Ramos (cell line): ENCODE data around the gene C10orf90.

Source experiments
- in situ Hi-C: fragments of 300-500 bp; cut with MboI; formaldehyde crosslinking; loops from one replicate; pipeline ENCODE4 v1.14.3; 2022; ENCODE audit warnings: low sequenced_read_pairs; ENCODE audit not compliant: unreplicated experiment

C10orf90 gene

DNA sequence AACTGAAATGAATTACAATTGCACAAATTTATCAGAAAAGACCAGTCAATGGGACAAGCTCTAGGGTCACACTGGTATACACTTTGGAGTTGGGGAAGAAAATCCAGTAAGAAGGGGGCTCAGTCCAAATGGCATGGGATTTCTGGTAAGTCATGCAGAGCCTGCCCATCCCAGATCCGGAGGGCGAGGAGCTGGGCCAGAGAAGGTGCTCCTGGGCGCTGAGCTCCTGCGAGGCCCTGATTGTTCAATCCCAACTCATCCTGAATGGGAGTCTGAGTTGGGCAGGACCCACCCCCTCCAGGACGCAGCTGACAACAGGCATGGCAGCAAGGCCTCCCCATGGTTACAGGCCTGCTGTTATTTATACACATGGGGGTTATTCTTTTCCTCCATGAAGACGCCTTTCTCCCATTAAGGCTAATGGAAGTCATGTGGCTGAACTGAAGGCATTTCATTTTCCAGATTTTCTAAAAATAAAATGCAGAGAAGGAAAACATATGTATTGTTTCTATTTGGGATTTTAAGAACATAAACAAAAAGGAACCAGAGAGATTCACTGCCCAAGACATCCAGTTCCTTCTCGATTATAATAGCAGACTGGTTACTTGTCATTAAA lies 191.1 kb downstream of the C10orf90 start:
- in situ Hi-C loops = no loop called here

DNA sequence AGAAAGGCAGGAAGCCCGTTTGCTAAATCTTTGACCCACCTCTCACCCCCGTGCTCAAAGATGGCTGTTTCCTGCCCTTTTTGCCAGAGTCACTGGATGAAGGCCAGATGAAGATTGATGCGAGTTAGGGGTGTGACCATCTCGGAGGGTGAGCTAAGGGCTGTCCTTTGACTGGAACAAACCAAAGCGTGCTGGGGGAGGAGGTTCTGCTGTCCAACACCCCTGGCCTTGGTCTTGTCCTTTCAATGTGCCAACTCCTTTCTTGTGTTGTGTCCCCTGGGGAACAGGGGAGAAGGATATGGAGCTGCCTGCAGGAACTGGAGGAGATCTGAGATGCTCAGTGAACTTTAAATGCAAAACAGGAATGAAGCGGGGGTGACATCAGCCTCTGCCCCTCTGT lies 191.9 kb downstream of the C10orf90 start:
- in situ Hi-C loops = no loop called here

DNA sequence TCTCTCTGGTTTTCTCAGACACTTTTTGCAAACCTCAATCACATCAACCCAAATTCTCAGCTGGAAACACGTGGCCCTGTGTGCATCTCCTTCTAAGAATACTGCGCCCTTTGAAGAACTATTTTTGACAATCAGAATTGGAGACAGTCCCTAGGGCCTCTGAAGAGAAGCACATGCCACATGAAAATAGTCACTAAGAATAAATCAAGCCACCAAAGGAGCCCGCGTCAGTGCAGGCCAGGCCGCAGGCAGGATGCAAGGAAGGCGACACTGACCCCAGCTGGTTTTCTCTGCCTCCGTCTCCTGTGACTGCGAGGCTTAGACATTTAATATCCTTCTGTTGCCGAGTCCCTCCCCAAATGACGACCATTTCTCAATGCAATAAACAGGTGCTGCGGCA lies 194.2 kb downstream of the C10orf90 start:
- in situ Hi-C loops = no loop called here

DNA sequence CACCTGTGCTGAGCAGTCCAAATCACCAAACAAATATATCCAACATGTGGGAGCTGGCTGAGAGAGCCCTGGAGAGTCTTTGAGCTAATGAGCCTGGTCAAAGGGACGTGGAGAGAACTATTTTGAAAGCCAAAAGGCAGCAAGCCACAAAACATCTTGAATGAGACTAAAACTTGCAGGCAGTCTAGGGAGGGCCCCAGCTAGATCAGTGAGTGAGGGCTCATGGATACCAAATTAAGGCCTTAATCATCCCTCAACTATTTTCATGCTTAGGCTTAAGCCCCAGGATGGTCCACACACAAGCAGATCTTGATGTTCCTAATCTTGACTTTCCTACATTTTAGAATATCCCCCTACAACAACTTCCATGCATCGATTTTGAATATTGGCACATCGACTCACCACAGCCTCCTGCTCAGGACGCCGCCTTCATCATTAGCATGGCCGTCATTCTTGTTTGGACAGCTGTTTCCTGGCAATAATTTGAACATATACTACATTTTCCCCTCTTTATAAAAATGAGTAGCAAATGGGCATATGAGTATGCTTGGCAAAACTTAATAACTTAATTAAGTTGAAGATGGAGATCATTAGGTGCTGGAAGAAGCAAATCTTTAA lies 195.3 kb downstream of the C10orf90 start:
- in situ Hi-C loops = no loop called here

DNA sequence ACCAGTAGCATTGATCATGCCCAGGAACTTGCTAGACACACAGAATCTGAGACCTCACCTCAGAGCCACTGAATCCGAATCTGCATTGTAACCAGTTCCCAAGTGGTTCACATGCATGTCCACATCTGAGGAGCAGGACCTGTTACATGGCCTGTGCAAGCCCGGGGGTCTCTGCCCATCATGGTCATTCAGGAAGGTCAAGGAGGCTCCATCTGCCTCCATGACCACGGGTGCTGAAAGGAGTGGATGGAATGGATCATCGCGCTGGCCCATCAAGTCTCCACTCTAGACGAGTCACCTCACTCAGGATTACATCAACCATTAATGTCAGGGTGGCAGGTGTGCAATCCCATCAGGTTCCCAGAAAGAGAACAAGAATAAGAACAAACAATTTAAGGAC lies 196.5 kb downstream of the C10orf90 start:
- in situ Hi-C loops = no loop called here

DNA sequence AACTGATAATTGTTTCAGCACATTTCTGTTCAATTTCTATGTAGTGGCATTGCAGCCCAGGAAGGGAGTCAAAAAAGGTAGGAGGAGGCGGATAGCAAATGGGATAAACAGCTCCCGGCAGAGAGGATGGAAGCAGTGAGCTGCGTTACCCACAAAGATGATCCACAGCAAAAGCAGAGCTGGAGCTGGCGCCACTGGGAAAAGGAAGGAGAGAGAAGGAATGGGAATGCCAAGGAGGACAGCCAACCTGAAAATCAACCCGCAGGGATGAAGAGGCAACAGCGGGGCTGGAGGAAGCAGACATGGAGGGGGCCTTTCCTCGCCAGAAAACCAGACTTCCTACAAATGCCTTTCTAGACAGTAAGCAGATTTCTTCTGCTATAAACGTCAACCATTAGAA lies 199.5 kb downstream of the C10orf90 start:
- in situ Hi-C loops = no loop called here

DNA sequence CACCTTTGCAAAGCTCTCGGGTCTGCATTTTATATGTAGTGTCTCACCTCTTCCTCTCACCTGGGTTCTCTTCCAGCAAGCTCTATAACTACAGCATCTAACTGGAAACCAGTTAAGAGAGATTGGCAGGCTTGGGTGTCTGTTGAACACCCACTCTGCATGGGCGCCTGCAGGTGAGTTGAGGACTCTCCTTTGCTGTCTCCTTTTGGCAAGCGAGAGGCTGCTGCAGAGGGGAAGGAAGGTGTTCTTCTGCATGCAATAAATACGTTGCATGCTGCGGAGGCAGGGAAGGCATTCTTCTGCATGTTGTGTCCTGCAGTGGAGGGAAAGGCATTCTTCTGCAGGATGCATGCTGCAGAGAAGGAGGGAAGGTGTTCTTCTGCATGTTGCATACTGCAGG lies 200.8 kb downstream of the C10orf90 start:
- in situ Hi-C loops = no loop called here

DNA sequence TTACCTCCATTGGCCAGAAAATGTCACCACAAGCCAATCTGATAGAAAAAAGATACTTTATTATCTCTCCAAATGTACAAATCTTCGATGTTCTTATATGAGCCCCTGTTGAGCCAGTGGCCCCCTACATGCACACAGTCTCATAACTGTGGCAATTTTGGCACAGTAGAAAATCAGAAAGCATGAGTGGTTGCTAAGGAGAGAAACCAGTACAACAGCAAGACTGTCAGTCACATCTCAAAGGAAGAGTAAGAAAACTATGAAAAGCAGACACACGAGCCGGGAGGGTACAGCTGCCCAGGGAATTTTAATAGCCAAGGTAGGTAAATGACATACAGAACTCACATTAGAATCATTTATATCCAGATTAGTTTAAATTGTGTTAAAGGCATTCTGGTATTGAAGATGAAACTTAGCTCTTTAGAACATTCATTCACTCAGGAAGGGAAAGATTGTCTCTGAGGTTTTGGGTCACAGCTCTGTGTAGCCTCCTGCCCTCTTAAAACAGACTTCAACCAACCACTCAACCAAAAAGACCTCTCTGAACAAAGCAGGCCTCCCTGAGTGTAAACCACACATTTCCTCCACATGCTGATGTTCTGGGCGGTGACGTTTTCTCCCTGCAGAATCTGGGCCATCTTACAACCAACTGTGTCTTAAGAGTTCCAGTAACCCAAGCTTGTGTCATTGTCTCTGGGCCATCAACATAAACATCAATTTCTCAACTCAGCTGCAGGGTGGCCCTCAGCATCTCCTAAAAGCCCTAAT lies 201.4 kb downstream of the C10orf90 start:
- in situ Hi-C loops = no loop called here

DNA sequence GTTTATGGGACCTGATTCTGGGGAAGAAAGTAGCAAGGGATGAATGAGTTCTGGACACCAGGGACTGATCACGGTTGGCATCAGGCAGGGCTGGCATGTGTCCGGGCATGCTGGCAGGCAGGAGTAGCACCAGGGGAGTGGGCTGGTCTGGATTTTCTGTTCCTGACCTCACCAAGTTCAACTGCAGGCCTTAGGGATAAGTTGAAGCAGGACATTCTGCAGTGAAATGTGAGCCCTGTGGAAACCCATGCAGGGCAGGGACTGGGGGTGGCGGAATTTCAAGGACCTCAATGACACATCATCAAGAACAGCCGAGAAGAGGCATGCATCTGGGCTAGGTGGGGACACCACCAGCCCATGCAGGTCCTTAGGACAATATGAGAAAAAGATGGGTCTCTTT lies 202.0 kb downstream of the C10orf90 start:
- in situ Hi-C loops = no loop called here

DNA sequence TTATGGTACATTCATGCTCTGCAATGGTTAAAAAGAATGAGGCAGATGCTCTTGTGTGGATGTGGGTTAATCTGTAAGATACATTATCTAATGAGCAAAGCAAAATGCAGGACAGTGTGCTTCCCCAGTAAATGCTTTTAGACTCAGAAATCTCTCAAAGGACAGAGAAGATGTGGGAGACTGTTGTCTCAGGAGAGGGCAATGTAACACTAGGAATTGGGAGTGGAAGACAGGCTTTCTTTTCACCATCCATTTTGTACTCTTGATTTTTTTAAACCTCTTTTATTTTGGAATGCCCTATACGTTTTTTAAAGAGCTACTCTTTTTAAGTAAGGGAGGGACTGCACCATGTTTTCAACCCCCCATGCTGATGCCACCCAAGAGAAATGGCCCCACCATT lies 204.7 kb downstream of the C10orf90 start:
- in situ Hi-C loops = no loop called here

DNA sequence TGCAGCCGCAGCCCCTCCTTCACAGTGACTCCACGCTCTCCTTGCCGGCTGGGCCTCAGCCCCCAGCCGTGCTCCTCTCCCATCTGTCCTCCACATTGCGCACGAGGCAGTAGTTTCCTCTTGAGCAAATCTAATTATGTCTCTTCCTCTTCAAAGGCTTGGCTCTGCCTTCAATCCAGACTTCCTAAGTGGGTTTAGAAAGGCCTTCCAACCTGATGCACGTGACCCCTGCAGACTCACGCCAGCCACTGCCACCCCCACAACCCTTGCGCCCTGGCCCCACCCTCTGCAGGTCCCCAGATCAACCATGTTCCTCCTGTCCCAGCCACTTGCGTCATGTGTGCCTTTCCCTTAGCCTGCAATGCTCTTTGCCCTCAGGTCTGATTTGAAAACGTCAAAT lies 207.2 kb downstream of the C10orf90 start:
- in situ Hi-C loops = no loop called here

DNA sequence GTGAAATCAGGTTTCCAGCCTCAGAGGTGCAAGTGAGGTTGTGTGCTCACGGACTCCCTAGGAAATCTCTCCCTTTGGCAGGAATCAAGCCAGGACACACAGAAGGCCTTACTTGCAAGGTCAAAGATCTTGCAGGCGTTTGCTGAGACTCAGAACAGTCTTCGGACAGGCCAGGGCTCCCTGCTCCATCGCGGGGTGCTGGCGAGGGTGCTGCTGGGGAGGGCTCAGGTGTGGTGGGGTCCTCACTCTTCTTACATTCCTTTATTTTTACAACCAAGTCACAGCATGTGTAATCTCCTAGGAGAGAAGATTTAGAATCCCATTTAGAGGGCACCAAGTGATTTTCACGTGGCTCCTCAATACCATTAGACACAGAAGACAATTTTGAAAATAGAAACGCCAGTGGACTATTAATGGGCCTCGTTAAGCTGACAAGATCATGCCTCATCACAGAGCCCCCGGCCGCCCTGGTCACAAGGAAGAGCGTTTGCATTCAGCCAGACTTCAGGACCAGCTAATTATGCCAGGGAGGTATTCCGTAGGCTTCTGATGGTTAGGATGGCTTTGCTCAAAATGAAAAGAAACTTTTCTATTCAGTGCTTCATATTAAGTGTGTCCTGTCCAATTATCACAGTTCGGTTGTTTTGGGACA lies 209.1 kb downstream of the C10orf90 start:
- in situ Hi-C loops = no loop called here

DNA sequence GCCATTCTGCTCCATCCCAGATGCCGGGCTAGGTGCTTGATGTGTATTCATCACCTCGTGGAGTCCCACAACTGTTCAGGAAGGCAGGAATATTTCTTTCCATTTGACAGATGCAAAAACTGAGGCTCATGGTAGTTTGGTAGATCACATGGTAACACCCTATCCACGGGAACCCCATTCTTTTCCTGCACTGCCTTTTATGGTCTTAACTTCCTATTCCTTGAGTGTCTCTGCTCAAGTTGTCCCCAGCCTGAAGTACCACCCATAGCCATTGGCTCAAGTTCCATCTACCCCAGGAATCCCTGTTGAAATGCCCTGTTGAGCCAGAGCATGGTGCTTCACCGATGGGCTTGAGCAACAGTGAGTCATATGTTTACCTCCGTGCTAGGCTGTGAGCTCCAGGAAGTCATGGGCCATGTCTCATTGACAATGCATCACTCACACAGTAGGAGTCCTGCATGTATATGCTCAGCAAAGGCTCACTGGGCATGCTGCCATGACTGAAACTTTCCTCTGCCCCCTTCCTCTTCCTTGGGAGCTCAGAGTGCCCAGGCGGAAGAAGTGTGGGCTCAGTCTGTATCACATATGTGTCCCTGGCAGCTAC lies 210.5 kb downstream of the C10orf90 start:
- in situ Hi-C loops = no loop called here

DNA sequence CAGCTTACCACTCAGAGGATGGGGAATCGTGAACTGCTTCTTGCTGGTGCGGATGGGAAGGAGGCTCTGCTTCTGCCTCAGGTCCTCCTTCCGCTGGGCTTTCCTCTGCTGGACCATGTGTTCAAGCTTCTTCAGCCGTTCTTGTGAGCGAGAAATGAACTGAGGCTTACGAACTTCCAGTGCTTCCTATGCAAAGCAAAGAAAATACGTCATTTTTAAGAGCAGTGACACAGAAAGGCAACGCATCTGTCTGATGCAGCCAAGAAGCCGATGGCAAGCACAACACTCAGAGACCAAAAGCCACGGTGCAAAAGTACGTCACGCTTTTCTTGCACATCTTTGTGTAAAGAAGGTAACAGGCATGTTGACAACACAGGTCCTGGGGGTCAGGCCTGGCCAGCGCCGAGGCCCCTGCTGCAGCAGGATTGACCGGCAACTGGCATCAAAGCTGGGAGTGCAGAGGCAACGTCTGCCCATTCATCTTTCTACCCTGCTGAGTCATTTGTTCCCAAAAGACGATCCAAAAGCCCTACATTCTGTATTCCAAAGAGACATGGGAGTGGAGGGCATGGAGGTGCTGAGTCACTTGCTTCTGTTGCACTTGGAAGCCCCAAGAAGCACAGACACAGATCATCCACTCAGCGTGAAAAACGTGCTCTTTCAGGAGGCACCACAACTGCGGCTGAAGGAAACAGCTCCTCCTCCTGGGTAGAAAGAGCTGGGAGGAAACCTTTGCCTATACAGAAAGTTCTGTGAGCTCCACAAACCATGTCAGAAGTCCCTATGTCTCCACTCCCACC lies 211.3 kb downstream of the C10orf90 start:
- in situ Hi-C loops = no loop called here

DNA sequence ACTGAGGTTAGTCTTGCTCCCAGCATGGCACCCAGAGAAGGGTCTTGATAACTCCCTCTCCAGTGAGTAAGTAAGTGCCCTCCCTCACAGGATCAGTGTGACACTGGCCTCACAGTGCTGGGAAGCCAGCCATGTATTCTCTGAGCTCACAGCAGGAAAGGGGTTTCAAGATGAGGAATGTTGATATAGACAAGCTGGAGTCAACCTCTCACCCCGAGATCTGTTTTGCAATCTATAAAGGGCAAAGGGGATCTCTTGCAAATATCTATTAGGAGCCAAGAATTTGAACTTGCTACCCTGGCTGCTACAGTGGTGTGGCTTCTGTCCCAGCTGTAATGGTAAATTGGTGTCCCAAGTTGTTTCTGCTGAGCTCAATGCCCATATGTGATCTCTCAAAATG lies 212.0 kb downstream of the C10orf90 start:
- in situ Hi-C loops = no loop called here

DNA sequence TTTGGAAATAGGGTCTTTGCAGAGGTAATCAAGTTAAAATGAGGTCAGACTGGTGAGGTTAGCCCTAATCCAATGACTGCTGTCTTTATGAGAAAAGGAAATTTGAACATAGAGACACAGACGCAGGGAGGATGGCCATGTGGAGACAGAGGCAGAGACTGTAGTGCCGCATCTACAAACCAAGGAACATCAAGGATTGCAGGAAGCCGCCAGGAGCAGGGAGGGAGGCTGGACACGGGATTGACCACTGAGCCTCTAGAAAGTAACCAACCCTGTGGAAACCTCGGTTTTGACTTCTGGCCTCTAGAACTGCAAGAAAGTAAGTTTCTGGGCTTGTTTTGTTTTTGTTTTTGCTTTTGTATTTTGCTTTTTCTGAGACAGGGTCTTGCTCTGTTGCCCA lies 213.9 kb downstream of the C10orf90 start:
- in situ Hi-C loops = no loop called here

DNA sequence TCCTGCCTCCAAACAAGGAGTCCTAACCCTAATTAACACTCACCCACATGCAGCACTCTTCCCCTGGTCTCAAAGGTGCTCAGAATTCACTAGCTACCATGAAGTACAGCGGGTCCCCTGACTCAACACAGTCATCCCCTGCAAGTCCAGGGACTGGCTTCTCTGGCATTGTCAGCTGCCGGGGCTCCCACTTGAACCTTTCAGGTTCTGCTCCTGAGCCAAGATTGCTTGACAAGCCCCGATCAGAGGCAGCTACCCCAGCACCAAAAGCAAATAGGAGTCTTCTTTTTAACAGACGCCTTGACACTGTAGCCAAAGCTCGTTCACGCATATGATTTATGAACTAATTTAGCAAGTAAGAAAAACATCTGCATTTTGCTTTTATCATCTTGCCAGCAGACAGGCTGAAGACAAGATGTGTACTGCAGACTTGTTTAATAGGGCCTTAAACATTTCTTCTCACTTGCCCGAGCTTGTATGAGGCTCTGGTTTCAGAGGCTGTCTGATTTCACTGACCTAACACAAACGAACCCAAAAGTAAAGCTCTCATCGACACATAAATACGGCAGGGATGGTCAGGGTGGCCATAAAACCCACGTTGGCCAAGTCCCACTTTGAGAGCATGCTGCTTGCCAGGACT lies 214.6 kb downstream of the C10orf90 start:
- in situ Hi-C loops = no loop called here

DNA sequence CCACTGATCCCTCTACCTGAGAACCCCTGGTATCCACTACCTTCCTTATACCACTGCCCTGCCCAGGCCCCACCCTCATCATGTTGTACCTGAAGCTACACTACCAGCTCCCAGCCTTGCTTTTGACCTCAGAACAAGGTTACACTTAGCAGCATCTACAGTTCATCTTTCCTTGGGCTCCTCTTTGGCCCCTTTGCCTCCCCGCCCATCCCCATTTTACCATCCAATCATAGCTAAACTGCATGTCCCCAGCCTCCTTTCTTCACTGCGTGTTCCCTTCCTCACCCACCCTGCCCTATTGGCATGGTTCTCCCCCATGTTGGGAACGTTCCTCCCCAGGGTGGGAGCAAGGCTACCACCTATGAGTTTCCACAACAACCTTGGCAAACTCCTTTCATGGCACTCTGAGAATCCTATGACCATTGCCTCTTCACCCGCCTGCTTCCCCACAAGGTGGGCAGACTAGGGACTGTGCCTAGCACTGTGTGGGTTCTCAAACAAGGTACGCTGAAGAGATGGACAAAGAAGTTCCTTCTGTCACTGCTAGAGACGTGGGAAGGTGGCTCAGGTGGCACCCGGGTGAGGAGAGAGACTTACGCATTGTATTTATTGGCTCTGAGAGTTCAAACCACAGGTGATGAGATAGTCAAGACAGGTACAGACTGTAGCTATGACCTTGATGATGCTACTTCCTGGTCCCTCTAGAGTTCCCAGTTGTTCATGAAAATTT lies 215.3 kb downstream of the C10orf90 start:
- in situ Hi-C loops = no loop called here
